Measurements from ENCODE around the gene MRPS10. TPM values are rescaled to one million over a fixed set of nuclear protein-coding genes. Genes with fewer than 3 reads are reported as not detected.
"Not testable (repeated sequence)": the region's sequence is repeated elsewhere in the genome, so short reads cannot be mapped to it uniquely, and the experiment has no call there.

Gene MRPS10
- total and polyA plus RNA-seq, 7 experiments from 2014 or later = 17.0 to 60.9 (median 26.7) TPM

- H3K4me1 Mint-ChIP-seq; H3K27me3 Mint-ChIP-seq; H3K4me3 ChIP-seq (ENCODE audit: low read length); H3K4me1 ChIP-seq (ENCODE audit: control insufficient read depth in 2 of 2, insufficient read depth in 2 of 2, low read length in 2 of 2); intact Hi-C loops (cut with micrococcal nuclease); DNase-seq; H3K27ac ChIP-seq (ENCODE audit: low read depth, low read length); H3K4me3 Mint-ChIP-seq; ATAC-seq; H3K9me3 ChIP-seq (ENCODE audit: control insufficient read depth in 2 of 3, low read length in 3 of 3); H3K27me3 ChIP-seq (ENCODE audit: control insufficient read depth in 2 of 2, insufficient read depth in 2 of 2, low read length in 2 of 2); H3K36me3 ChIP-seq (ENCODE audit: control insufficient read depth in 2 of 3, insufficient read depth in 3 of 3, low read length in 3 of 3); H3K9me3 Mint-ChIP-seq: not testable (repeated sequence)
- H3K36me3 Mint-ChIP-seq = peaks cover 0 to 20% (median 6%) of the 10 kb centered on the region in 5 donors
- ChIA-PET POLR2A (interaction anchor here (0.6 kb wide), 1 partner anchor 412 kb away, joined by 3 read pairs; the partner anchor contains the start of gene PRICKLE4), CTCF (interaction anchor here (1.6 kb wide), 1 partner anchor 487 kb away, joined by 4 read pairs; no protein-coding TSS in a partner anchor)
- peak overlapping the region in 1 of 9 donors; percentile 26 for H3K27ac Mint-ChIP-seq
These were observed 25.3 kb downstream of the MRPS10 start for GRCh38 chr6:42192385-42192784.

- Histone ChIP-seq H3K4me3 (ENCODE audit: low read length) (no peak overlapping the region), H3K27ac (ENCODE audit: low read depth, low read length) (no peak overlapping the region), H3K9me3 (ENCODE audit: control insufficient read depth in 2 of 3, low read length in 3 of 3) (no peaks in the 10 kb centered on the region), H3K36me3 (ENCODE audit: control insufficient read depth in 2 of 3, insufficient read depth in 3 of 3, low read length in 3 of 3) (no peaks in the 10 kb centered on the region), H3K4me1 (ENCODE audit: control insufficient read depth in 2 of 2, insufficient read depth in 2 of 2, low read length in 2 of 2) (no peaks in the 10 kb centered on the region), H3K27me3 (ENCODE audit: control insufficient read depth in 2 of 2, insufficient read depth in 2 of 2, low read length in 2 of 2) (no peaks in the 10 kb centered on the region)
- intact Hi-C loops (cut with micrococcal nuclease) = no loop called here
- Mint-ChIP-seq H3K9me3 (peaks cover 0 to 2% (median 0%) of the 10 kb centered on the region in 11 donors), H3K4me3 (no peak overlapping the region), H3K4me1 (peaks cover 0 to 2% (median 0%) of the 10 kb centered on the region in 7 donors), H3K27me3 (no peaks in the 10 kb centered on the region), H3K36me3 (peaks cover 0 to 20% (median 6%) of the 10 kb centered on the region in 5 donors), H3K27ac (peak overlapping the region in 1 of 9 donors; percentile 27)
- POLR2A ChIA-PET = no interaction called here
- ATAC-seq = no peak
- no peak for DNase-seq
- CTCF ChIA-PET = no interaction called here
These were observed 27.0 kb downstream of the MRPS10 start for GRCh38 chr6:42190554-42191183.

DNA sequence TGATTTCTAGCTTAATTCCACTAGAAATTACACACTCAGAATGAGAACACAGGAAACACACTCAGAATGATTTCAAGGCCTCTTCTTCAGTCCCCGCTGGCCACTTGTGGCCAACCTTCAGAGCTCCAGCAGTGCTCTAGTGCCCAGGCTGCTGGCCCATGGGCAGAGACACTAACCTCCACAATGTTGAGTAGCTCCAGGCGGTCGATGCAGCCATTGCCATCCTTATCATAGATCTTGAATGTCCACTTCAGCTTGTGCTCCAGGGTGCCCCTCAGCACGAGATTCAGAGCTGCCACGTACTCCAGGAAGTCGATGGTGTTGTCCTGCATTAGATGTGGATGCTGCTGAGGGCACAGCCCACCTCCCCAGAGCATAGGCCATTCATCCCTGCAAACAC is 29.3 kb downstream of the MRPS10 start:
- H3K4me3 Mint-ChIP-seq = no peak overlapping the region
- no peak overlapping the region for H3K27ac Mint-ChIP-seq
- no peaks in the 10 kb centered on the region for H3K4me1 ChIP-seq (ENCODE audit: control insufficient read depth in 2 of 2, insufficient read depth in 2 of 2, low read length in 2 of 2)
- H3K27me3 Mint-ChIP-seq = no peaks in the 10 kb centered on the region
- H3K9me3 ChIP-seq (ENCODE audit: control insufficient read depth in 2 of 3, low read length in 3 of 3) = no peaks in the 10 kb centered on the region
- H3K36me3 Mint-ChIP-seq = peaks cover 0 to 26% (median 6%) of the 10 kb centered on the region in 5 donors
- no peak overlapping the region for H3K27ac ChIP-seq (ENCODE audit: low read depth, low read length)
- no peaks in the 10 kb centered on the region for H3K27me3 ChIP-seq (ENCODE audit: control insufficient read depth in 2 of 2, insufficient read depth in 2 of 2, low read length in 2 of 2)
- no peak for ATAC-seq
- no peak for DNase-seq
- no peak overlapping the region for H3K4me3 ChIP-seq (ENCODE audit: low read length)
- no peaks in the 10 kb centered on the region for H3K9me3 Mint-ChIP-seq
- no peaks in the 10 kb centered on the region for H3K36me3 ChIP-seq (ENCODE audit: control insufficient read depth in 2 of 3, insufficient read depth in 3 of 3, low read length in 3 of 3)
- peaks cover 0 to 2% (median 0%) of the 10 kb centered on the region in 7 donors for H3K4me1 Mint-ChIP-seq
- POLR2A ChIA-PET = no interaction called here
- CTCF ChIA-PET = no interaction called here
- intact Hi-C loops (cut with micrococcal nuclease) = no loop called here

DNA sequence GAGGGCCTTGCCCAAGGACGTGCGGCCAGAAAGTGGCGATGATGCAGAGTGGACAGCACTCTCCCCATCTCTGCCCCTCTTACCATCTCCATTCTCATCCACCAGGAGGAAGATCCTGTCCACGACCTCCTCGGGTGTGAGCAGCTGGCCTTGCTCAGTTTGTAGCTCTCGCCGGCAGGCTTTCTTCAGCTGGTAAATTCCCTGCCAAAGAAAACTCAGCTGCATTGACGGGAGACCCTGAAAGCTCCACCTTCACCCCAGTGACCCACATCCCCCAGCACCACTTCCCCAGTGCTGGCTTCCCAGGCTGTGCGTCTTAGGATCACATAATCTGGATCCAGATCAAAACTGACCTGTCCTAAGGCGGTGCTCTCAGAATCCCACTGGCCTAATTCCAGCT is 32.1 kb downstream of the MRPS10 start:
- no peaks in the 10 kb centered on the region for H3K4me1 ChIP-seq (ENCODE audit: control insufficient read depth in 2 of 2, insufficient read depth in 2 of 2, low read length in 2 of 2)
- Mint-ChIP-seq H3K9me3 (no peaks in the 10 kb centered on the region), H3K27ac (no peak overlapping the region), H3K36me3 (peaks cover 0 to 16% (median 3%) of the 10 kb centered on the region in 5 donors), H3K27me3 (no peaks in the 10 kb centered on the region), H3K4me3 (no peak overlapping the region), H3K4me1 (peaks cover 0 to 2% (median 0%) of the 10 kb centered on the region in 7 donors)
- DNase-seq (no peak), ATAC-seq (no peak)
- POLR2A ChIA-PET = no interaction called here
- H3K36me3 ChIP-seq (ENCODE audit: control insufficient read depth in 2 of 3, insufficient read depth in 3 of 3, low read length in 3 of 3) = no peaks in the 10 kb centered on the region
- H3K27ac ChIP-seq (ENCODE audit: low read depth, low read length) = no peak overlapping the region
- intact Hi-C loops (cut with micrococcal nuclease) = no loop called here
- CTCF ChIA-PET = no interaction called here
- no peaks in the 10 kb centered on the region for H3K27me3 ChIP-seq (ENCODE audit: control insufficient read depth in 2 of 2, insufficient read depth in 2 of 2, low read length in 2 of 2)
- no peak overlapping the region for H3K4me3 ChIP-seq (ENCODE audit: low read length)
- H3K9me3 ChIP-seq (ENCODE audit: control insufficient read depth in 2 of 3, low read length in 3 of 3) = no peaks in the 10 kb centered on the region

DNA sequence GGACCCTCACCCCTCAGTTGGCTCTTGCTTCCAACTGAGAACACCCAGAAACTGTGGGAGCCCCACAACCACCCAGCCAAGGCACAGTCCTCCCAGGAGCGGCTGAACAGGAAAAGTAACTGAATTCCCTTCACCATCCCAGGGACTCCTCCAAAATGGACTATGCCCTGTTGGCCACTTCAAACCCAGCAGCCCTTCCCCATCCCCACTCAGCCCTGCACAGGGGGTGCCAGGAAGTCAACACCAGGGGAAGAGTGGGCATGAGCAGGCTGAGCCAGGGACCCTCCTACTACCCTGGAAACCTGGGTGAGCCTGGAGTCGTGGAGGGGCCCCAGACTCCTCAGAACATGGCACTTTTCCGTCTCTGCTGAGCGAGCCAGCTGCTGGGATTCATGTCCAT is 33.2 kb downstream of the MRPS10 start:
- POLR2A ChIA-PET = no interaction called here
- no peaks in the 10 kb centered on the region for H3K36me3 ChIP-seq (ENCODE audit: control insufficient read depth in 2 of 3, insufficient read depth in 3 of 3, low read length in 3 of 3)
- Mint-ChIP-seq H3K27me3 (peaks cover 0 to 6% (median 6%) of the 10 kb centered on the region in 5 donors), H3K4me3 (no peak overlapping the region), H3K4me1 (peaks cover 0 to 3% (median 0%) of the 10 kb centered on the region in 7 donors), H3K9me3 (no peaks in the 10 kb centered on the region), H3K27ac (no peak overlapping the region), H3K36me3 (peaks cover 0 to 14% (median 0%) of the 10 kb centered on the region in 5 donors)
- no peak overlapping the region for H3K27ac ChIP-seq (ENCODE audit: low read depth, low read length)
- DNase-seq (no peak), ATAC-seq (no peak)
- H3K4me1 ChIP-seq (ENCODE audit: control insufficient read depth in 2 of 2, insufficient read depth in 2 of 2, low read length in 2 of 2) = no peaks in the 10 kb centered on the region
- intact Hi-C loops (cut with micrococcal nuclease) = no loop called here
- CTCF ChIA-PET = no interaction called here
- no peak overlapping the region for H3K4me3 ChIP-seq (ENCODE audit: low read length)
- no peaks in the 10 kb centered on the region for H3K9me3 ChIP-seq (ENCODE audit: control insufficient read depth in 2 of 3, low read length in 3 of 3)
- no peaks in the 10 kb centered on the region for H3K27me3 ChIP-seq (ENCODE audit: control insufficient read depth in 2 of 2, insufficient read depth in 2 of 2, low read length in 2 of 2)

DNA sequence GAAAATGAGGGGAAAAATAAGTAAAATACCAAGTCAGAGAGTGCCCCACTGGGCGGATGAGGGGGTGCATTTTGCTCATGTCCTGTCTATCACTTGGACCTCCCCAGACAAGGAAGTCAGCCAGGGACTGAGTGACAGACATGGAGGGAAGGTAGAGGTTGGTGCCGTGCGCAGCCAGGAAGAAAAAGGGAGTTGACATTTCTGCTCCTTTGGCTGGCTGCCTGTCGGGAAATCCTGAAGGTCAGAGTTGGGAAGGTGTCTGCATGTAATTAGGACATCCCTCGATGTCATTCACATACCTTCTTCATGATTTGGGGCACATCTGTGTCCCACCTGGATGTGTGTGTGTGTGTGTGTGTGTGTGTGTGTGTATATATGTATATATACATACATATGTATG is 35.6 kb downstream of the MRPS10 start:
- Histone ChIP-seq H3K9me3 (ENCODE audit: control insufficient read depth in 2 of 3, low read length in 3 of 3) (no peaks in the 10 kb centered on the region), H3K4me3 (ENCODE audit: low read length) (no peak overlapping the region), H3K4me1 (ENCODE audit: control insufficient read depth in 2 of 2, insufficient read depth in 2 of 2, low read length in 2 of 2) (no peaks in the 10 kb centered on the region), H3K36me3 (ENCODE audit: control insufficient read depth in 2 of 3, insufficient read depth in 3 of 3, low read length in 3 of 3) (no peaks in the 10 kb centered on the region), H3K27me3 (ENCODE audit: control insufficient read depth in 2 of 2, insufficient read depth in 2 of 2, low read length in 2 of 2) (no peaks in the 10 kb centered on the region), H3K27ac (ENCODE audit: low read depth, low read length) (no peak overlapping the region)
- Mint-ChIP-seq H3K27me3 (peaks cover 2 to 16% (median 6%) of the 10 kb centered on the region in 5 donors), H3K4me3 (no peak overlapping the region), H3K27ac (no peak overlapping the region), H3K9me3 (no peaks in the 10 kb centered on the region), H3K36me3 (peaks cover 0 to 6% (median 0%) of the 10 kb centered on the region in 5 donors), H3K4me1 (peaks cover 0 to 6% (median 3%) of the 10 kb centered on the region in 7 donors)
- DNase-seq (no peak), ATAC-seq (no peak)
- intact Hi-C loops (cut with micrococcal nuclease) = no loop called here
- ChIA-PET CTCF (no interaction called here), POLR2A (no interaction called here)

DNA sequence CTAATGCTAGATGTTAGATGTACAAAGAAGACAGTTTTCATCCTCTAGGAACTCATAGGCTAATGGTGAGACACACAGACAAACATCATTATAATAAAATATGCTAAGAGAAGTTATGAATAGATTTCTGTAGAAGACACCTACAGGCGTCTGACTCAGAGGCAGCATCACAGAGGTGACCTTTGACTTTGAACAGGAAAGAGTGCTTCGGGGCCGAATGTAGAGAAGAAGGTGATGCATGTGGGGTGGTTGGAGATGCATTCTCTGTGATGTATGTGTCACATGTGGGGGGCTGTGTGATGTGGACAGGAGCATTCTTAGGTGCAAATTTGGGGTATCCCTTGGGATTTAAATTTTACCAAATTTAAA is 37.7 kb downstream of the MRPS10 start:
- peaks cover 0 to 1% (median 0%) of the 10 kb centered on the region in 11 donors for H3K9me3 Mint-ChIP-seq
- peaks cover 0 to 6% (median 3%) of the 10 kb centered on the region in 7 donors for H3K4me1 Mint-ChIP-seq
- peaks cover 5 to 16% (median 6%) of the 10 kb centered on the region in 5 donors for H3K27me3 Mint-ChIP-seq
- Histone ChIP-seq H3K27me3 (ENCODE audit: control insufficient read depth in 2 of 2, insufficient read depth in 2 of 2, low read length in 2 of 2) (no peaks in the 10 kb centered on the region), H3K4me1 (ENCODE audit: control insufficient read depth in 2 of 2, insufficient read depth in 2 of 2, low read length in 2 of 2) (no peaks in the 10 kb centered on the region), H3K36me3 (ENCODE audit: control insufficient read depth in 2 of 3, insufficient read depth in 3 of 3, low read length in 3 of 3) (no peaks in the 10 kb centered on the region), H3K4me3 (ENCODE audit: low read length) (no peak overlapping the region), H3K9me3 (ENCODE audit: control insufficient read depth in 2 of 3, low read length in 3 of 3) (no peaks in the 10 kb centered on the region), H3K27ac (ENCODE audit: low read depth, low read length) (no peak overlapping the region)
- no peak for ATAC-seq
- no peak overlapping the region for H3K27ac Mint-ChIP-seq
- no peak for DNase-seq
- POLR2A ChIA-PET = no interaction called here
- H3K4me3 Mint-ChIP-seq = no peak overlapping the region
- peaks cover 0 to 1% (median 0%) of the 10 kb centered on the region in 5 donors for H3K36me3 Mint-ChIP-seq
- intact Hi-C loops (cut with micrococcal nuclease) = loop anchor here in 1 of 2 donors (5.0 kb wide), 1 partner anchor 367 kb away; no protein-coding TSS in a partner anchor
- CTCF ChIA-PET = no interaction called here

All from naive thymus-derived CD4-positive, alpha-beta T cell (primary cell).